ENCODE results near the gene NXT1.

Gene NXT1

DNA sequence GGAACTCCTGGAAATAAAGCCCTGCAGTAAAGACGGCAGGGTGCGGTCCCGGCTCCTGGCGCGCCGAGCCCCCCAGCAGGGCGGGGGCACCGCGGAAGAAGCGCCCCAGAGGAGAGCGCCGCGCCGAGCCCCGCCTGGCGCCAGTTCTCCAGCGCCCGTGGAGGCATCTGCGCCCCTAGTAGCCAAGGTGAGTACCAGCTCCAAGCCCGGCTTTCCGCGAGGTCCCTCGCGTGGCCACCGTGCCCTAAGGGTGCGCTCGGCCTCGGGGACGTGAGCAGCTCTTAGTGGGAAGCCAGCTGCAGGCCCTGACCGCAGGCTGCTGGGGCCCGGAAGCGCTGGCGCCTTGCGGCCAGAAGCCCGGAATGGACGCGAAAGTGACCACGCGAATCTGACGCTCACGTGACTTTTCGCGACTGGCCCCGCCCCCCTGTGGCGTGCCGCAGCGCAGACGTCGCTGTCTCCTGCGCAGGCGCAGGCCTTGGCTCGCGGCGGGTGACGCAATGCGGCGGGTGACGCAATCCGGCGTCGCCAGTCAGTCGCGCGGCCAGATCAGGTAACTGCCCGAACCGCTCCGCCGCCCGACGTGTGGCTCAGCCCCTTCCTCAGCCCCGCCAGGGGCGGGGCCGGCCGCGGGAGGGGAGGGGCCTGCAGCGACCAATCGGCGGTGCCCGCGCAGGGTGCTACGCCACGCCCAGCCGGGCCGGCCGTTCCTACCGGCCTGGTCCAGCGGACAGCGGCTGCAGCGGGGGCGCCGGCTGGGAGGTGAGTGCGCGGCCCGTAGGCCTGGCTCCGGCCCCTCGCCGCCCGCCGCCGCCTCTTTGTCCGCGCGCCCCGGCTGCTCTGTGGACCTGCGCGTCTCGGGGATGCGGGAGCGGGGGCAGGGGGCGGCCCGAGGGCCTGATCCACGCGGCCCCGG, 11.1 kb downstream of the NXT1 start, which contains the start of gene GZF1:
GZF1 (plus strand) TSS at position 707 of the 916 bp plus-strand sequence. CDS start 2,202 bp downstream, outside the sequence.
- peak; percentile 99 for DNase-seq

DNA sequence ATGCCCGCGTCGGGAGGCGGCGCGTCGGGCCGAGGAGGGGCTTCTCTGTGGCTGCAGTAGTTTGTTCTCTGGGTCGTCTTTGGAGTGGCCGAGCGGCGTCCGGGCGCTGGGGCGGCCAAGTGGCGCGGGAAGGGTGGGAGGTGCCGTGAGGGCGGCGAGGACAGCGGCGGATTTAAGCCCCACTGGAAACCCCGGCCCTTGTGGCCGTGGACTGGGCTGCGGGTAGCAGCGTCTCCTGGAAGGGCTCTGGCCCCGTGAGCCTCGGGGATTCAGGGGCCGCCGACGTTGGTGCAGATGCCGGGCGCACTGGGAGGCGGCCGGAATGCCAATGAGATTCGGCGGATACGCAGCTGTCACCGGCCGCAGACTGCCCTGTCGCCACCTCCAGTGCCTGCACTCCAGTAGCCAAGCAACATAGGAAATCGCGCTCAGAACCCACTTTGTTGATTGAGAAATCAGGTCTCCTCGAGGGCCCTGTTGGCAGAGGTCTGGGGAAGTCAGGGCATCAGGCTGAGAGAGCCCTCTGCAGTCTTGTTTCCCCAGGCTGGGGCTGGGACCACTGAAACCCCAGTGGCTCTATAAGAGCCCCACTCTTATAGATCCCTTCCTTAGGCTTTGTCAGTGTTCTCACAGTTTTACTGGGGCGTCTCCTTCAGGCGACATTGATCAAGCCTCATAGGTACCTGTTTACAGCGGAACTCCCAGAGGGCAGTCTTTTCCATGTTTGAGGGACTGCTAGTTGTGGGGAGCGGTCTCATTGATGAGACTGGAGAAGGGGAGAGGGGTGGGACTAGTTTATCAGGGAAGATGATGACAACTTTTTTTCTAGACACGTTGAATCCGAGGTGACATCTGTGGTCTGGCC, 12.0 kb downstream of the NXT1 start:
- peak; percentile 21 for DNase-seq

DNA sequence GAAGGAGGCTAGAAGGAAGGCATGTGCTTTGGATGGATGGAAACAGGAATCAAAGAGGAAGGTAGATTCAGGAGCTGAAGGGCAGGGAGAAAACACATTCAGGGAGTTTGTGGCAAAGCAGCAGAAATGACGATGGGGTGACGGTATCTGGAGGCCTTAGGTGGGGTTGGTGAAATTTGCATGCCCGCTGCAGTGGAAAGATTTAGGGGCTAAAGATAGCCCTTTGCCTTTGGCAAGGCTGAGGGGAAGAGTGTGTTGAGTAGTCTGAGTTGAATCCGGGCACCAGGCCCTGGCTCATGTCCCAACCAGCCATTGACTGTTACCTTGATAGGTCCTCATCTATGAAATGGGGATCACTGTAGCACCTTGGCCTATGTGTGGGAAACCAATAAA, 12.7 kb downstream of the NXT1 start:
- no peak for DNase-seq

DNA sequence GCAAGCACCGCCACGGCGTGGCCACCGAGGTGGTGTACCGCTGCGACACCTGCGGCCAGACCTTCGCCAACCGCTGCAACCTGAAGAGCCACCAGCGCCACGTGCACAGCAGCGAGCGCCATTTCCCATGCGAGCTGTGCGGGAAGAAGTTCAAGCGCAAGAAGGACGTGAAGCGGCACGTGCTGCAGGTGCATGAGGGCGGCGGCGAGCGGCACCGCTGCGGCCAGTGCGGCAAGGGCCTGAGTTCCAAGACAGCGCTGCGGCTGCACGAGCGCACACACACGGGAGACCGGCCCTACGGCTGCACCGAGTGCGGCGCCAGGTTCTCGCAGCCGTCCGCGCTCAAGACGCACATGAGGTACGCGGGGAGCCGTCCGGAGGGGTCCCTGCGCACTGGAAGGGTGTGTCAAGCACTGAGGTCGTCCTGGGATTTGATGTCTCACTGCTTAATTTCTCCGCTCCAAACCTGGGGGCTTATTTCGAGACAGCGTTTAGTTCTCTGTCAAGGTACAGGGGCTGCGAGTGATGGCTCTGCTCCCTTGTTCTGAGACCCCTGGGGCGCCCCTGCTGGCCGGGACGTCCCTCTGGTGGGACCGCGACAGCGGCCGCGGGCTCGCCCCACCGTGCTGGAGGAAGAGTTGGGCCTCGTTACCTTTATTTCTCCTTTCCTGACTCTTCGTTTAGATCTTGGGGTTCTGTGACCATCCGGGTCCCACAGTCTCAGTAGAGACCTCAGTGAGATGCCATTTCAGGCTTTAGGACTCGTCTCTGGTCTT, 15.0 kb downstream of the NXT1 start:
- no peak for DNase-seq

DNA sequence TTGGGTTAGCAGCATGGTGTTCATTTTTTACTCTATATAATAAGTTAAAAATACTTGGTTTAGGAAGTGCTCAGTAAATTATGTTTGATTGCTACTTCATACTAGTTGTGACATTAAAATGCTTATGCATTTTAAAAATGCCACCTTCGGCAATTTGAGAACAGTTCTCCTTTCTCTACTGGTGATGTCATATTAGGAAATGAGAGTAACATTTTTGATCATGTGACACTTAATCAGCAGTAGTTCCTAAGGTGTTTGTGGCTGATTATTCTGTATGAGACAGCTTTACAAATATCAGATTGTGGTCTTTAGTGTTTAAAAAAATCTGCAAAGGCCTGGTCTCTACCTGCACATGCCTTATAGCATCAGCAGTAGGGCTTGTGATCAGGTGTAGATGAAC, 15.8 kb downstream of the NXT1 start:
- no peak for DNase-seq

DNA sequence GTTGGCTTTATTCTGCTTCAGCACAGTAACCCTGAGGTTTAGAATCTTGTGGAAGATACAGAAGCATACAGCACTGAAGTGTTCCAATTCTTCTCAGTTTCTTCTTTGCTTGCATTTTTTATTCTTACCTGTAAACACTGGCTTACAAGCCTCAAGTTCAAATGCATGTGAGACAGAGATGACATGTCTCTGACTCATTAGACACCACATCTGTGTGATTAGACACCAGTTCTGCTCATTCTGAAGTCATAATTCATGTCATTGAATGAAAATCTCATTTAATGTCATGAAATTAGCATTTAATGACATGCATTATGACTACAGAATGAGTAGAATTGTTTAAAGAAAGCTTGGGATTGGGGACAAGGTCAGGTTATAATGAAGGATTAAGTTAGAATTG, 17.2 kb downstream of the NXT1 start:
- DNase-seq = no peak

DNA sequence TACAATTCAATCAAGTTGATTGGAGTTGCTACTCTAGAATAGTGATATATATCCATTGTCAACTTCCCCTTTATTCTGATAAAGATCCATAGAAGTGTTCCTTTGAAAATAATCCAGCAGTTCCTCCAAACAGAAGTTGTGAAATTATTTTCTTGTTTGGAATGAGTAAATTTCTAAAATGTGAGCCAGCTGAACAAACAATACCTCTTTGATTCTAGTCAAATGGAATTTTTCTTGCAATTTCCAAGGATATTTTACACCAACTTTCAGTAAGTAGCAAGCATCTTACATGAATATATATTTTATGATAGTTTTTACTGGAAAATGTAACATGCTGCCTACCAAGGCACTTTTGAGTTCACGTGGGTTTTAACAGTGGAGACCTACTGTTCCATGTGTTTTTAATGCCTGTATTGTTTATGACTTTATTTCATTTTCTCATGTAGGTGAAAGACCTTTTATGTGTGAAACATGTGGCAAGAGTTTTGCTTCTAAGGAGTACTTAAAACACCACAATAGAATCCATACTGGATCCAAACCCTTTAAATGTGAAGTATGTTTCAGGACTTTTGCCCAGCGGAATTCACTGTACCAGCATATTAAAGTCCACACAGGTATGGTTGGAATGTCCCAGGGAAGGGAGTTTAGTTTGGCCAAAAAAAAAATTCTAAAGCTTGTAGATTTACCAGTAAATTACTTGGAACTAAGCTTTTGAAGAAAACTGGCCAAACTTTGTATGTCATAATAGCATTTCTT, 17.9 kb downstream of the NXT1 start:
- DNase-seq = no peak

DNA sequence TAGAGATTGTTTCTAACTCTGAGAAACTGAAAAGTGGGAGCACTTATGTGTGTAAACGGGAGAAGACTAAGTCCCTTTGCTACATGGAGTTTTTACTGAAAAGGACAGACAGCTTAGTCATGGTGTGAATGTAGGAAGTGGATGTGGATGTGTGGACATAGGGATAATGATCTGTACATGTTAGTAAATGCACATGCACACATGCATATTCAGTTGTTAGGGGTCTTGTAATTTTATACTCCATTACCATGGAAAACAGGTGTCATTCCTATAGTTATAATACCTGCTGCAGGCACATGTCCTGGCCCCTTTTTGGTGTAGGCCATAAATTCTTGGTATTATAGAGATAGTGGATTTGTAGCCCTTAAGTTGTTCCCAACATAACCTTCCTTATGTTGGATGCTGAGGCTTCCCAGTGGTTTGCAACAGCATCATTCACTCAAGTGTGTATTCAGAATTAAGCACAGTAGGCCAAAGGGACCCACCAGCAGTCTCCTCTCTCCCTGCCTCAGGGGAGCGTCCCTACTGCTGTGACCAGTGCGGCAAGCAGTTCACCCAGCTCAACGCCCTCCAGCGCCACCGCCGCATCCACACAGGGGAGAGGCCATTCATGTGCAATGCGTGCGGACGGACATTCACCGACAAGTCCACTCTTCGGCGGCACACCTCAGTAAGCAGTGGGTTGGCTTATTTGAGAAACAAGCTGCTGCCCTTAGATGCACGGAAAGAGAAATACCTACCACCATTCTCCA, 18.7 kb downstream of the NXT1 start:
- no peak for DNase-seq

DNA sequence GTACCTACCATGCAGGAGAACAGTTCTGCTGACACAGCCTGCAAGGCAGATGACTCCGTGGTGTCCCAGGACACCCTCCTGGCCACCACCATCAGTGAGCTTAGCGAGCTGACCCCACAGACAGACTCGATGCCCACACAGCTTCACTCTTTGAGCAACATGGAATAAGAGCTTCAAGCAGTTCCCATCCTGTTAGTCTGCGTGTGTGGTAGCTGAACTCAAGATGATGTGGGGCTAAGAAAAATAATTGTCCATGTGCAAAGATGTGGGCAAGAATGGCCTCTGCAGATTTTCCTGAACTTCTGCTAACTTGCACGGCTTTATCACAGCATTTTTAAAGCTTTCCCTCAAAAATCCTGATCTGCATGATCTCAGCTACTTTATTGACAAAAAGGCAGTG, 19.7 kb downstream of the NXT1 start:
- DNase-seq = no peak

DNA sequence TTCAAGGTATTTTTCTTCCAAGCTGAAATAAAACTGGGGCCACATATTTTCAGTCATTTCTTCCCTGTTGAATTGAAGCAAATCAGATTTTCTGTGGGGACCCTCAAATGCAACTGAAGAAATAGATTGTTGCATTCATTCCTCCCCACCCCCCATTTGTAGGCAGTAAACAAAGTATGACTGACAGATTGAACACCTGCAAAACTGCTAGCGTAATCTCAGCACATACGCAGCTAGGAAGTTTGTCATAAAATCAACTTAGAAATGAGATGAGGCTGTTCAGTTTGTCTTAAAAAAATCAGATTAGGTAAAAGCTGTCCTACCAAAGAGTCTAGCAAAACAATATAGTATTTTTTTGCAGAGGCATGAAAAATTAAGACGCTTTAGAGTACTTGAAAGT, 20.3 kb downstream of the NXT1 start:
- no peak for DNase-seq

DNA sequence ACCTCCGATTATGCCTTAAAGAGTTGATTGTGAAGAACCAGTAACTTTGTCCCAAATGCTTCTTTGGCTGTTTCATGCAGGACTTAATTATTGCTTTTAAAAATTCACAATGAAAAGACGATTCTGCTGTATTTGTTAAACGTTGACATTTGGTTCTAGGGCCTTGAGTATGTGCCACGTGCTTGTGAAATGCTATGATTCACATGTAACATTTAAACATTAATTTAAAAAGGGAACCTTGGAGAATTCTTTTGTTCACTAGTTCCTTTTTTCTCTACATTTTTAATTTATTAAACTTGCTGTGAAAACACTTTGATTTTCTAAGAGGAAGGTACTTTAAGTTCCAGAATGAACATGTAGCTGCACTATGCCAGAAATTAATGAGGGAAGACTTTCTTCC, 20.9 kb downstream of the NXT1 start:
- DNase-seq = no peak

DNA sequence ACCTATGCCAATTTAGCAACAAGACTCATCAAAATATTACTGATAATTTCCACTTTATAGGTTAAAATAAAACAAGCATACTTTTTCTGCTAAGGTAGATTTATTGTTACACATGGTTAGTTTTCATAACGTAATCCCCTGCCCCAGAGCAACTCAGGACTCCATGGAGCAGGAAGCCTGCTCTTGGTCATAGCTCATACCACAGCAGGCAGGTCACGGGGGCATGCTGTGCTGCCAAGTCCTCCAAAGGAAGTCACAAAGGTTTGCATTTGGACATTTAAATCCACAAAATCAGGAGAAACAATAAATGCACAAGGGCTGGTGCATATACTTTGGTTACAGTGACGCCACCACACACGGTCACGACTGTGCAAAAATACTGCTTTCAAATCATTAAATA, 23.9 kb downstream of the NXT1 start:
- DNase-seq = no peak

DNA sequence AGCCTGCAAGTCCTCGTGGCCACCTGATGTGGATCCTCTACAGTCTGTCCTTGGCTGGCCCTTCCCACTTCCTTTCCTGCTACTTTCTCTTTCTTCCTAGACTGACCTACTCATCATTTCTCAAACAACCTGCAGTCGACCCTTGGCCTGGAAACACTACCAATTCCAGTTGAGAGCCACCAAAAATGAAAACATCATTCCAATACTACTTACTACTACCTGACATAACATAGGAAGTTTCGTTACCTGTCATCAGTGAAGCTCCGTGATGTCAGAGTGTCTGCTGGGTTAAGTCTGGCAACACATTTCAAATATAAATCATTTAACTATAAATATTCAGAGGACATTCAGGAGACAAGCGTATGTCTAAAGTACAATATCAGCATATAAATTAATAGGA, 25.2 kb downstream of the NXT1 start:
- DNase-seq = no peak

DNA sequence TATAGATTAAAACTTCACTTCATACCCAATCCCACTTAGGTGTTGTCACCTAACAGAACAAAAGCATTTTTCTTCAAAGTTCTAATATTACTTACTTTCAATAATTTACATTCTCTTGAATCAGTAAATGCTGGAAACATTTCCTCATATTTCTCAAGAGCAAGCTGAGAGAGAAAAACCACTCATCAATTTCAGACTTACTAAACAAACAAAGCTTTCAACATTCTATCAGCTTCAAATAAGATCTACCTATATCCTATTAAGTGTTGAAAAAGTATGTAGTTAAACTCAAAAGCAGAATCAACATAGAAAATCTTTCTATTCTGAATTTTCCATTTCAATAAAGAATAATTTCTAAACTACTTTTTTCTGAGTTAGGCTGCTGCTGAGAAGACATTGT, 29.2 kb downstream of the NXT1 start:
- no peak for DNase-seq

DNA sequence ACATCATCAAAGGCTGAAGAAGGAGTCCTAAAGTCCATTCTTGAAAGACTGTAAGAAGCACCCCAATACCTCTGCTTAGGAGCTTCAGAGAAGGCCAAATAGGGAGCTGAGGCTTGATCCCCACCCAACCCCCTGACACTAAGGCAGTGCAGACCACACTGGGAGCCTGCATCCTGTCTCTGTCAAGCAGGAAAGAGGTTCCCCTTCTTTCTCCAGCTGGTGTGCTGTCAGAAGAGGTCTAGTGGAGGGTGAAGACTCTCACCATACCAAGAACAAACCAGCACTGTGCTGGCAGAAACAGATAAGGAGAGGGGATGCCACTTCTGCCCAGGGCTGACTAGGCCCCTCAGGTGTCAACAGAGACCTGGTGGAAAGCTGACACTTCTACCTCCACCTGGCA, 31.3 kb downstream of the NXT1 start:
- no peak for DNase-seq

DNA sequence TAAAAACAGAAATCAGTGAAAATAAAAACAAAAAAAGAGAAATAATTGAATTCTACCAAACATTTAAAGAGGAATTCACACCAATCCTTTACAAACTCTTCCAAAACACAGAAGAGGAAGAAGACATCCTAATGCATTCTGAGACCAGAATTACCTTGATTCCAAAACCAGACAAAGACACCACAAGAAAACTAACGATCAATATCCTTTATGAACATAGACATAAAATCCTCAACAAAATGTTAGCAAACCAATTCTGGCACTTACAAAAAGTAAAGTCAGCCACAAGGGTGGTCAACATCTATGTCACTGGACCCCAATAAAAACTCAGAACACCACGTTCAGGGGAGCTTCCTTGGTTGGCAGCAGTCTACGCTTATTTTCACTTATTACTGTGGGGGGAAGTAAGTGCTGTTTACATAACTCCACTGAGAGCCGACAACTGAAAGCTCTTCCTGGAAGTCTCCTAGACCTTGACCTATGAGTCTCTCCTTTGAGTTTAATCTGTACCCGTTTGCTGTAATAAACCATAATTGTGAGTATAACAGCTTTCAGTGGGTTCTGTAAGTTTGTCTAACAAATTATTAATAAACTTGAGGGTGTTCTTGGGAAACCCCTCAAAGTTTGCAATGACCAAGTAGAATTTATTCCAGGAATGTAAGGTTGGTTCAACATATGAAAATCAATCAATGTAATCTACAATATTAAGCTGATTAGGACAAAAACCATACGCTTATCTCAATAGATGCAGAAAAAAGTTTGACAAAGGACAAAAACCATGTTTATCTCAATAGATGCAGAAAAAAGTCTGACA, 35.9 kb downstream of the NXT1 start:
- DNase-seq = no peak

DNA sequence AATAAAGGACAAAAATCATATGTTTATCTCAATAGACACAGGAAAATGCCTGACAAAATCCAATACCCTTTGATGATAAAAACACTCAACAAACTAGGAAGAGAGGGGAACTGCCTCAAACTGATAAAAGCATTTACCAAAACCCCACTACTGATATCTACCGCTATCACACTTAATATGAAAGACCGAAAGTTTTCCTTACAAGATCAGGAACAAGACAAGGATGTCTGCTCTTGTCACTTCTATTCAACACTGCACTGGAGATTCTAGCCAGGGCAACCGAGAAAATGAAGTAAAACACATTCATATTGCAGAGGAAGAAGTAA, 36.5 kb downstream of the NXT1 start:
- DNase-seq = no peak

DNA sequence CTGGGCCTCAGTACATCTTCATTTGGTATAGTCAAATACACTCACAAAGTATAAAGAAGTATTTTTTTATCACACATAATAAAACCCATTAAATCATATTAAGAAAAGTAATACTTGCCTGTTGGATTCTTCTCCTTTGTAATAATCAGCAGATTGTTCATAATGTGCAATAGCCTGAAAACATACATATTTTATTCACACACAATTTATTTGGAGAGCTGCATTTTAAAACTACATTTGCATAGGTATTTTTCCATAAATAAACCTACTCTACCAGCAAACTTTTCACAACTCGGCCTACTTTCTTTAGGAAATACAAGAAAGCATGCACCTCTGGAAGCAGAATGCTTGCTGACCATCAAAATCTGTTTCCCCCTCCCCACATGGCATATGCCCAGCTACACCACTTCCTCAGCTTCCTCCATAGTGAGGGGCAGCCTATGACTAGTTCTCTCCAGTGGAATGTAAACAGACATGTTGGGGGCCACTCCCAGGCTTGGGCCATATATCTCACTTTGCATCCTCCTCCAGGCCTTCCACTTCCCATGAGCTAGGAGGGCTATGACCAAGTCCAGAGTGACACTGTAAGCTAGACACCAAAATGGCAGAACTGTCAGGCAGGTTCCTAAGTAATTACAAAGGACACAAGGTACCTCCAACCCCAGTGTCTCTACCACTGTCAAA, 39.6 kb downstream of the NXT1 start:
- DNase-seq = no peak

DNA sequence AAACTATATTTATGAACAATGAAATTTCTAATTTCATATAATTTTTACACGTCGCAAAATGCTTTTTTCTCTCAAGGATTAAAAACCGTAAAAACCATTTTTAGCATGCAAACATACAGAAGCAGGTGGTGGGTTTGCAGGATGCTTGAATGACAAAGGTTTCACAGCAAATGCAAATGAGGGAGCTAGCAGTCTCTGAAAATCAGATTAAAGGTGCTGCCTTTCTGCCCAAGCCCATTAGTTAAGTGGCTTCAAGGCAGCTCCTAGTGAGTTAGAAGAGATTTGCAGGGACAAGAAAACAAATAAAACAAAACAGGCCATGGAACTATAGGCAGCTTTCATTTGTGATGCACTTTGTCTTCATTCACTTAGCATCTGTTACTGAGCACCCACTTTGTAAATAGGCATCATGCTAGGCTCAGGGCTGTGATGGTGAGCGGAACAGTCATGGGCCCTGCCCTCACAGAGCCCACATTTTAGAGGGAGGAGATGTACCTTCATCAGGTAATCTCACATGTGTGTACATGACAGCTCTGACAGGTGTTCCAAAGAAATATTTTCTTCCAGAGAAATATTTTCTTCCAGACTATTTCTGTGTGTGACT, 41.2 kb downstream of the NXT1 start:
- DNase-seq = no peak

All from NCI-H345 (cell line).